OCI-LY3 (cell line): ENCODE results near the gene GPR62.

Experiments
- CTCF ChIP-seq: fragments of 200-600, 300-600 bp; sonication (generic); IDR thresholded peaks from 2 replicates; pipeline ENCODE4 v1.5.1; 2014; ENCODE audit warnings: antibody characterized with exemption, low read length, low read depth
- EZH2phosphoT487 ChIP-seq: fragments of 200-600 bp; shearing (Covaris generic); IDR thresholded peaks from 2 replicates; pipeline ENCODE4 v1.6.1; 2018; ENCODE audit warnings: antibody characterized with exemption, mixed run types, low read depth

GRCh38 chr3:51946796-51947195 is 8.4 kb upstream of the GPR62 start:
- TF ChIP-seq CTCF (no peak), EZH2phosphoT487 (no peak)
